H1 (cell line): Measurements from ENCODE around the gene COL4A1. TPM values are rescaled to one million over a fixed set of nuclear protein-coding genes. Genes with fewer than 3 reads are reported as not detected.

Experiments used
- CTCF ChIA-PET: fragments of 300-600 bp; sonication (Branson Sonifier 250); formaldehyde crosslinking; loops from one replicate; lab custom pipeline; 2021; ENCODE audit not compliant: partially characterized antibody; lab: Charles Lee
- POLR2A ChIA-PET: fragments of 300-600 bp; sonication (Branson Sonifier 250); formaldehyde crosslinking; loops from one replicate; lab custom pipeline; 2021; ENCODE audit warnings: inconsistent platforms; ENCODE audit not compliant: partially characterized antibody; lab: Charles Lee
- DNase-seq, 2 experiments: peaks; one replicate each; pipeline versions ENCODE4 v3.0.0 to v3.0.0-alpha.2; 2010 to 2022; ENCODE audit warnings: low spot score in 2 of 2, low read depth in 1 of 2, mixed read lengths in 1 of 2
- FAIRE-seq: peaks from 2 replicates; lab custom pipeline; 2011; peaks lifted over from hg19 to GRCh38; lab: Jason Lieb, UNC
- H2AFZ ChIP-seq: 2 replicates; pipeline ENCODE4 v1.8.1; 2012; ENCODE audit warnings: low read length, inconsistent platforms
- H2AK5ac ChIP-seq: 2 replicates; pipeline ENCODE4 v1.6.1; 2013; ENCODE audit warnings: low read depth, low read length
- H2BK120ac ChIP-seq: replicated peaks from 2 replicates; pipeline ENCODE3; 2013; ENCODE audit warnings: low read depth, low read length, inconsistent platforms
- H2BK12ac ChIP-seq: 2 replicates; pipeline ENCODE4 v1.6.1; 2013; ENCODE audit warnings: low read depth, low read length
- H2BK15ac ChIP-seq: 2 replicates; pipeline ENCODE4 v1.6.1; 2013; ENCODE audit warnings: low read length
- H2BK20ac ChIP-seq: 2 replicates; pipeline ENCODE4 v1.6.1; 2013; ENCODE audit warnings: low read length
- H2BK5ac ChIP-seq: 2 replicates; pipeline ENCODE4 v1.6.1; 2013; ENCODE audit warnings: low read depth, low read length
- H3K14ac ChIP-seq: 2 replicates; pipeline ENCODE4 v1.6.1; 2013; ENCODE audit warnings: inconsistent platforms; ENCODE audit not compliant: insufficient read length
- H3K18ac ChIP-seq: 2 replicates; pipeline ENCODE4 v1.6.1; 2013; ENCODE audit warnings: low read length; ENCODE audit errors: extremely low read depth
- H3K23ac ChIP-seq: 2 replicates; pipeline ENCODE4 v1.6.1; 2013; ENCODE audit warnings: inconsistent platforms; ENCODE audit not compliant: insufficient read length
- H3K23me2 ChIP-seq: 2 replicates; pipeline ENCODE4 v1.6.1; 2013; ENCODE audit warnings: low read depth, low read length
- H3K27ac ChIP-seq: 2 replicates; pipeline ENCODE4 v1.6.1; 2011; ENCODE audit warnings: low read depth, low read length, inconsistent platforms
- H3K27me3 ChIP-seq, 4 experiments: replicated peaks in 1 of 4; 1 replicate in 1 of 4; 2 replicates in 3 of 4; pipeline versions ENCODE4 v1.6.1 to v1.8.1; 2011 to 2013; ENCODE audit warnings: low read length in 3 of 4, mild to moderate bottlenecking in 3 of 4, inconsistent platforms in 2 of 4, mixed read lengths in 2 of 4, moderate library complexity in 1 of 4; ENCODE audit not compliant: control insufficient read depth in 3 of 4, insufficient read depth in 3 of 4; ENCODE audit errors: extremely low read depth in 1 of 4
- H3K36me3 ChIP-seq, 4 experiments: 2 replicates each; pipeline versions ENCODE4 v1.6.1 to v1.8.1; 2011 to 2013; ENCODE audit warnings: mild to moderate bottlenecking in 4 of 4, low read length in 3 of 4, moderate library complexity in 2 of 4, control low read depth in 1 of 4, inconsistent platforms in 1 of 4; ENCODE audit not compliant: insufficient read depth in 4 of 4, control insufficient read depth in 2 of 4
- H3K4ac ChIP-seq: replicated peaks from 2 replicates; pipeline ENCODE3; 2013; ENCODE audit warnings: low read length, low read depth, mixed read lengths, inconsistent platforms; ENCODE audit not compliant: insufficient read length
- H3K4me1 ChIP-seq, 4 experiments: replicated peaks in 1 of 4; 1 replicate in 1 of 4; 2 replicates in 3 of 4; pipeline versions ENCODE4 v1.6.1 to v1.8.1; 2011 to 2013; ENCODE audit warnings: low read length in 3 of 4, inconsistent platforms in 2 of 4, mixed read lengths in 1 of 4; ENCODE audit not compliant: insufficient read depth in 4 of 4, control insufficient read depth in 3 of 4
- H3K4me2 ChIP-seq, 2 experiments: 2 replicates each; pipeline versions ENCODE4 v1.6.1 to v1.8.1; 2011 to 2013; ENCODE audit warnings: low read depth in 2 of 2, low read length in 2 of 2, control low read depth in 1 of 2, inconsistent platforms in 1 of 2, mild to moderate bottlenecking in 1 of 2; ENCODE audit not compliant: insufficient read depth in 1 of 2
- H3K4me3 ChIP-seq, 4 experiments: fragments of 200-600, 300-600 bp in 1 of 4; sonication (generic), shearing (Covaris generic), sonication (Bioruptor Twin) in 1 of 4; 2 replicates each; pipeline versions ENCODE4 v1.5.1 to v1.8.1; 2011 to 2016; ENCODE audit warnings: low read length in 4 of 4, low read depth in 3 of 4, control low read depth in 2 of 4, inconsistent platforms in 2 of 4, mild to moderate bottlenecking in 2 of 4, mixed read lengths in 1 of 4, moderate library complexity in 1 of 4; ENCODE audit not compliant: insufficient read depth in 2 of 4; ENCODE audit errors: extremely low read depth in 1 of 4
- H3K56ac ChIP-seq: replicated peaks from 2 replicates; pipeline ENCODE3; 2013; ENCODE audit warnings: low read depth, mild to moderate bottlenecking, mixed read lengths, low read length, inconsistent platforms; ENCODE audit not compliant: insufficient read length
- H3K79me1 ChIP-seq: 2 replicates; pipeline ENCODE4 v1.6.1; 2013; ENCODE audit warnings: low read depth, low read length, control low read depth
- H3K79me2 ChIP-seq, 2 experiments: 2 replicates each; pipeline versions ENCODE4 v1.6.1 to v1.8.1; 2012 to 2013; ENCODE audit warnings: low read length in 2 of 2, mild to moderate bottlenecking in 2 of 2, inconsistent platforms in 1 of 2; ENCODE audit not compliant: insufficient read depth in 2 of 2, control insufficient read depth in 1 of 2
- H3K9ac ChIP-seq, 4 experiments: replicated peaks in 1 of 4; 1 replicate in 1 of 4; 2 replicates in 3 of 4; pipeline versions ENCODE4 v1.6.1 to v1.8.1; 2011 to 2013; ENCODE audit warnings: low read depth in 3 of 4, low read length in 3 of 4, control low read depth in 2 of 4, mild to moderate bottlenecking in 2 of 4, moderate library complexity in 2 of 4, inconsistent platforms in 1 of 4; ENCODE audit errors: extremely low read depth in 1 of 4
- H3K9me3 ChIP-seq, 2 experiments: 2 replicates each; pipeline versions ENCODE4 v1.6.1 to v1.8.1; 2012 to 2013; ENCODE audit warnings: mild to moderate bottlenecking in 2 of 2, moderate library complexity in 2 of 2, control low read depth in 1 of 2, inconsistent platforms in 1 of 2, low read depth in 1 of 2, low read length in 1 of 2, mixed read lengths in 1 of 2; ENCODE audit not compliant: insufficient read depth in 2 of 2
- H4K20me1 ChIP-seq, 2 experiments: replicated peaks in 1 of 2; 2 replicates each; pipeline versions ENCODE3 to v1.8.1; 2011 to 2013; ENCODE audit warnings: inconsistent platforms in 2 of 2, low read length in 2 of 2, mild to moderate bottlenecking in 1 of 2; ENCODE audit not compliant: insufficient read depth in 2 of 2, control insufficient read depth in 1 of 2
- H4K5ac ChIP-seq: 2 replicates; pipeline ENCODE4 v1.6.1; 2013; ENCODE audit warnings: low read length, low read depth, mixed read lengths, inconsistent platforms; ENCODE audit not compliant: insufficient read length
- H4K8ac ChIP-seq: 2 replicates; pipeline ENCODE4 v1.8.0; 2013; ENCODE audit warnings: mild to moderate bottlenecking, moderate library complexity, low read length, inconsistent platforms; ENCODE audit not compliant: insufficient read depth; ENCODE audit errors: extremely low read depth
- H4K91ac ChIP-seq: replicated peaks from 2 replicates; pipeline ENCODE3; 2013; ENCODE audit warnings: low read length, mixed read lengths, inconsistent platforms; ENCODE audit not compliant: insufficient read length
- ASH2L ChIP-seq: fragments of 200-600, 300-600 bp; sonication (generic); IDR thresholded peaks from one replicate; pipeline ENCODE4 v1.7.1; 2017; ENCODE audit warnings: low read length
- BRCA1 ChIP-seq: IDR thresholded peaks from 2 replicates; pipeline ENCODE4 v1.6.1; 2012; ENCODE audit warnings: low read depth, low read length, improper control_type of control experiment
- EP300 ChIP-seq, 2 experiments: IDR thresholded peaks; 1 replicate in 1 of 2; 2 replicates in 1 of 2; pipeline ENCODE4 v1.6.1; 2011 to 2012; ENCODE audit warnings: low read depth in 2 of 2, low read length in 2 of 2, mild to moderate bottlenecking in 2 of 2, borderline replicate concordance in 1 of 2, inconsistent platforms in 1 of 2, moderate library complexity in 1 of 2
- NRF1 ChIP-seq: IDR thresholded peaks from 2 replicates; pipeline ENCODE4 v1.6.1; 2011; ENCODE audit warnings: mild to moderate bottlenecking, low read depth, low read length, improper control_type of control experiment
- POLR2AphosphoS5 ChIP-seq: IDR thresholded peaks from 2 replicates; pipeline ENCODE4 v1.6.1; 2011; ENCODE audit warnings: low read depth, low read length
- POU5F1 ChIP-seq: IDR thresholded peaks from 2 replicates; pipeline ENCODE4 v1.6.1; 2011; ENCODE audit warnings: low read depth, mild to moderate bottlenecking, low read length, moderate library complexity
- YY1 ChIP-seq: IDR thresholded peaks from 2 replicates; pipeline ENCODE4 v1.6.1; 2011; ENCODE audit warnings: low read depth, mild to moderate bottlenecking, low read length
- ZNF274 ChIP-seq: IDR thresholded peaks from 2 replicates; pipeline ENCODE4 v1.7.0; 2012; ENCODE audit warnings: low read length, borderline replicate concordance; ENCODE audit errors: extremely low read depth
- WGBS, 2 experiments: shearing (Covaris generic) in 1 of 2; methylation state at CpG; one replicate each; pipeline versions ENCODE4 v1.1.6 to v1.1.7; 2013 to 2015; ENCODE audit warnings: low lambda C conversion rate in 2 of 2, mixed read lengths in 2 of 2, inconsistent platforms in 1 of 2, low coverage in 1 of 2, missing lambda C conversion rate in 1 of 2; ENCODE audit not compliant: insufficient replicate concordance in 2 of 2, insufficient coverage in 1 of 2, insufficient read length in 1 of 2; ENCODE audit errors: extremely low coverage in 1 of 2, missing lambda C conversion rate in 1 of 2; 5-methylcytosine and 5-hydroxymethylcytosine counted together
- polyA plus RNA-seq, 7 experiments: library from polyadenylated mRNA; depleted of rRNA in 3 of 7; stranded (reverse) in 5 of 7; unstranded in 2 of 7; fragments of >200 nt in 5 of 7; fragments of 200-250 nt in 2 of 7; gene quantifications; 1 replicate in 5 of 7; 2 replicates in 1 of 7; 4 replicates in 1 of 7; pipeline versions ENCODE4 v1.2.1 to v1.2.3, GENCODE V29; 2011 to 2013; ENCODE audit warnings: missing spikeins in 2 of 7, mixed read lengths in 2 of 7
- total RNA-seq: library from RNA; stranded (reverse); fragmentation: NEBNext Ultra II Directional; extraction: Animal tissue kit (Norgen Biotek cat#: 25700); gene quantifications from 2 replicates; pipeline ENCODE4 v1.2.1, GENCODE V29; 2021
- TF ChIP-seq, protein P1 (sequence below): IDR thresholded peaks from 2 replicates; pipeline ENCODE4 v1.6.1; 2012; ENCODE audit warnings: low read length, inconsistent platforms

Gene COL4A1
- total and polyA plus RNA-seq, 2 of the 8 experiments (the other 6 are each of a cell fraction or from before 2014, with no cell fraction given) = 30.7 to 82.0 TPM

DNA sequence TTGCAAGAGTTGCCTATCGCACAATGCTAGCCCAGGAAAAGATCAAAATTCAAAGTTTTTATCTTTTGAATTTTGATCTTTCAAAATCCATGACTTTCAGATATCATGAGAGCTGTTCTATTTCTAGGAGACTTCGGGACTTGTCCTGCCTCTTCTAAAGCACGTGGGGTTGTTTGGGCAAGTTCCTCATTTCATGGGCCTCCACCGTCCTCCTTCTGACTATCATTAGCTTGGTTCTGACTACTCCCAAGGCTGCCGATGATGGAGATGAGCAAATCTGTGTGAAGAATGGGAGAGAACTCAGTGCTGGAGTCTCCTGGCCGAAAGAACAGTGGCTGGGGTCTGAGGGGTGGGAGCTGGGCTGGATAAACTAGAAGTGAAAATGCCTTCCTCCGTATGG, 86.5 kb downstream of the COL4A1 start:
- ChIA-PET CTCF (interaction anchor here (1.0 to 6.4 kb wide), 11 partner anchors 19 to 235 kb away, joined by 3 to 44 read pairs (median 5); no protein-coding TSS in a partner anchor), POLR2A (interaction anchor here (0.6 kb wide), 1 partner anchor 265 kb away, joined by 3 read pairs; no protein-coding TSS in a partner anchor)
- Histone ChIP-seq H4K5ac (no peak overlapping the region), H2BK20ac (no peak overlapping the region), H3K79me2 (no peaks in the 10 kb centered on the region; a peak in 1 of 4 replicates), H3K36me3 (no peaks in the 10 kb centered on the region), H3K27me3 (no peaks in the 10 kb centered on the region), H3K23ac (no peak overlapping the region), H3K79me1 (no peaks in the 10 kb centered on the region), H4K20me1 (peaks cover 2 to 3% of the 10 kb centered on the region in 2 experiments), H3K4me3 (no peak overlapping the region), H3K23me2 (no peaks in the 10 kb centered on the region), H2BK5ac (no peak overlapping the region), H3K4me2 (no peak overlapping the region), H3K4ac (no peak overlapping the region), H4K8ac (no peak overlapping the region), H2AFZ (no peak overlapping the region), H2BK120ac (no peak overlapping the region), H2BK15ac (no peak overlapping the region), H3K14ac (no peak overlapping the region), H3K9ac (no peak overlapping the region), H3K4me1 (0 out of 7 replicates have a peak, but pooled peaks cover 0 to 2% (median 0%) of the 10 kb centered on the region in 4 experiments), H4K91ac (no peak overlapping the region), H3K56ac (no peak overlapping the region), H3K18ac (no peak overlapping the region), H2AK5ac (no peak overlapping the region), H3K27ac (no peak overlapping the region), H3K9me3 (no peaks in the 10 kb centered on the region), H2BK12ac (no peak overlapping the region)
- WGBS, 2 experiments = 85% methylated on average over 7 of the region's 7 CpGs; no CpG with 5 or more reads in 1 of the 2 experiments
- no peak for DNase-seq
- no peak for FAIRE-seq
- TF ChIP-seq ASH2L (no peak), POU5F1 (no peak), YY1 (no peak), BRCA1 (no peak), NRF1 (no peak), ZNF274 (no peak), POLR2AphosphoS5 (no peak), EP300 (IDR thresholded peaks at IDR 0.05; ENCODE audit: borderline replicate concordance in 1 of 2, low read depth in 2 of 2, low read length in 2 of 2) (no peak)
- TF ChIP-seq, protein P1, sequence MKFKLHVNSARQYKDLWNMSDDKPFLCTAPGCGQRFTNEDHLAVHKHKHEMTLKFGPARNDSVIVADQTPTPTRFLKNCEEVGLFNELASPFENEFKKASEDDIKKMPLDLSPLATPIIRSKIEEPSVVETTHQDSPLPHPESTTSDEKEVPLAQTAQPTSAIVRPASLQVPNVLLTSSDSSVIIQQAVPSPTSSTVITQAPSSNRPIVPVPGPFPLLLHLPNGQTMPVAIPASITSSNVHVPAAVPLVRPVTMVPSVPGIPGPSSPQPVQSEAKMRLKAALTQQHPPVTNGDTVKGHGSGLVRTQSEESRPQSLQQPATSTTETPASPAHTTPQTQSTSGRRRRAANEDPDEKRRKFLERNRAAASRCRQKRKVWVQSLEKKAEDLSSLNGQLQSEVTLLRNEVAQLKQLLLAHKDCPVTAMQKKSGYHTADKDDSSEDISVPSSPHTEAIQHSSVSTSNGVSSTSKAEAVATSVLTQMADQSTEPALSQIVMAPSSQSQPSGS = no peak
